GM19023 (cell line): ENCODE results near the gene INPP4A.

Source experiments
- ATAC-seq: cut with Tn5 transposase; IDR thresholded peaks from one replicate; pipeline ENCODE4 v1.9.1; 2021; ENCODE audit warnings: mild to moderate bottlenecking, moderate library complexity; ENCODE audit not compliant: unreplicated experiment

INPP4A gene

GRCh38 chr2:98608962-98609604 lies 164.4 kb downstream of the INPP4A start:
- no peak for ATAC-seq

DNA sequence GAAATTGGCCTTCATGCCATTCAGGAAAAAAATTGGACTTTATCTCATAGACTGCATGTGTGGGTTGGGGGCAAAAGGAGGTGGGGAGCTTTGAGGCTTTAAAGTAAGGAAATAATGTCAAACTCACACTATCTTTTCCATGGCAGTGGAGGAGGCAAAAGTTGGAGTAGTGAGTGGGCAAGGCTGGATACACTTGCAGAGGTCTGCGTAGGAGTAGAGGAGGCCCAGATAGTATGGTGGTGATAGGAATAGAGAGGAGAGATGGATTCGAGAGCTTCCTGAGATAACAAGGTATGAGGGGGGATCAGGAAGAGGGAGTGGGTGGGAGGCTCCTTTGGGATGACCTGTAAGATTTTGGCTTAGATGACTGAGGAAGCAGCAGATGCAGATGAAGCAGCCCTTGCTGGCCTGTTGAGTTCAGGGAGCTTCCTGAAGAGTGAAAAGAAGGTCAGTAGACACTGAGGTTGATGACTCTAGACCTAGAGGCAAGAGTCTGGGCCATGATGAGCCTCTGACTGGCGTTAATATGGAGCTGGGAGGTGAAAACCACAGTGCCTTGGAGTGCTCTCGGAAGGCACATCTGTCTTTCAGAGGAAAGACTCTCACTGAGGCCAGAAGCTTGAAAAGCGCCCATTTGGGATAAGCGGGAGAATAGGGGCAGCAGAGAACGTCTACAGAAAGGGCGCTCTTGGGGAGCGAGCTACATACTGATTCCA lies 169.5 kb downstream of the INPP4A start:
- no peak for ATAC-seq

DNA sequence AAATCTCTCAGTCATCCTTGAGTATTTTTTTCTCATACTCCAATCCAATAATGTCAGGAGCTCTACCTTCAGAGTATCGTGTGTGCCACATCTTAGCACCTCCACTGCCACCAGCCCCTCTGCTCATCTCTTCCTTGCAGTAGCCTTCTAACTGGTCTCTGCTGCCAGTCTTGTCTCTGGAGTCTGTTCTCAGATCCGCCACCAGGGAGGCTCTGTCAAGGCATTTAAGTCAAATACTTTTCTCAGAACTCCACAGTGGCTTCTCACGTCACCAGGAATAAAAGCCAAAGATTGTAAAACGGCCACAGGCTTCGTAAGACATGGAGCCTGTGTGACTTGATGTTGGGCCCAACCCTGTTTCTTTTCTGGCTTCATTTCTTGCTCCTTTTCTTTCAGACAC lies 170.8 kb downstream of the INPP4A start:
- ATAC-seq = no peak

DNA sequence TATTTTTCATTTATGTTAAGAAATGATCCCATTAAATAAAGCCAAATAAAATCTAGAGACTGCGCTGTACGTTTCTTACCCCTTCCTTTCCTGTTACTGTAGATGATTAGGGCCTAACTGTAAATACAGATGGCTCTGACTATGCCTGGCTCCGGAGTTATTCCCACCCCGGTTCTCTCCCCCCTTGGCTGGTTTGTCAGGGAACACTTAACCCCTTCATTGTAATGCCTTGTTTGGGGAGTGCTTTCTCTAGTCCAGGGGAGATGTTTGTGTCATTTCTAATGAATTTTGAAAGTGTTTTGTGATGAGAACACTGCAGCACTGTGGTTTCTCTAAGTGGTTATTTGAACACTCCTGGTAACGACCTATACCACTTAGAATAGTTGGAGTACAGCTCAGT lies 172.5 kb downstream of the INPP4A start:
- ATAC-seq = no peak

- ATAC-seq = no peak
Observed at GRCh38 chr2:98623657-98624056, 179.0 kb downstream of the INPP4A start.

GRCh38 chr2:98632351-98632750 lies 187.7 kb downstream of the INPP4A start:
- ATAC-seq = no peak

DNA sequence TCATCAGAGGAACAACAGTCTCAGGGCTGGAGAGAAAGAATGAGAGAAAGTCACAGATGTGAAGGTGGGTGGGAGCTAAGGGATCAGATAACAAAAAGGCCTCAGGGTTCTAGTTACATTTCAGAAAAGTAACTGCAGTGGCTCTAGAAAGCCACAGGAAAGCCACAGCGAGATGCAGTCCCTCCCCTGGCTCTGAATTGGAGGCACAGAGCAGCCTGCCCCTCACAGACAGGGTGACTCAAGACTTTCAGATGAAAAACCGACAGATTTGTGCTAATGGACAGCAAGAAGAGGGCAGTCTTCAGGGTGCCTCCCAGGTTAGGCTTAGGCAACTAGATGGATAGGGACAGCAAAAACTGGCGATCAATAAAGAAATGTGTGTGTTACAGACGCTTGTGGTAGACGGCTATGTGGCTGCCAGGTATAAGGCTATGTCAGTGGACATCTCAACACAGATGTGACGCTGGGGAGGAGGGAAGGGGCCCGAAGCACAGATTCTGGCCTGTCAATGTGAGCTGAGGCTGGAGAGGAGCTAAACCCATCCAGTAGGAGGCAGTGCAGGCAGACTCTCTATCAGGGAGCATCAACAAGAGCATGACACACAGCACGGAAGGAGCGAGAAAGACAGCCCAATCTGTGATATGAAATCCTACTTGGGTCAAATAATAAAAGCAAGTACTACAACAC lies 189.9 kb downstream of the INPP4A start:
- ATAC-seq = no peak

DNA sequence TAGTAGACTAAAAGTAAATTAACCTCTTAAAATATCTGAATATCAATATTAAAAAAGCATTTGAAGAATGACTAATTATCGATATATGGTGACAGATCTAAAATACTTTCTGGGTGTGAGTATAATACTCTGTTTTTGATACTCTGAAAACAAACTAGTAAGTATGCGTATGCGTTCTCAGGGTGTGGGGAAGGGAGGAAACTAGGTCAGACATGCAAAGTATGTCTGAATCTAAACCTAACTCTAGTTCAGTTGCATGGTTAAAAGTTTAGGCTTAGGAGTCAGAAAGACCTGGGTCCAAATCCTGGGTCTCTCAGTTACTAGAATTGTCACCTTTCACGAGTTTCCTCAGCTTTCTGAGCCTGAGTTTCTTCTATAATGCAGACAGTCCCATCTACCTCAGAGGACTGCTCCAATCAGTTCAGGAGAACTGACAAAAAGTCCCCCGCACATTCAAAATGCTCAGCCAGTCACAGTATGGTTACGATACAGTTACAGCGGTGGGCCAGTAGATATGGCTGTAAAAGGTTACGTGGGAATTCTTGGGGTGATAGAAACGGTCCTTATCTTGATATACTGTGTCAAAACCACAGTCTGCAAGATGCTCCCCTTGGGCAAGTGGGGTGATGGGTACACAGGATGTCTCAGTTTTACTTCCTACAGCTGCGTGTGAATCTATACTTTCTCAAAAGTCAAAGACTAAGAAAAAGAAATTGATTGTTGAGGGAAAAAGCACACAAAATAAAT lies 192.9 kb downstream of the INPP4A start:
- peak; percentile 79 for ATAC-seq

GRCh38 chr2:98643496-98644100 lies 198.9 kb downstream of the INPP4A start:
- no peak for ATAC-seq
